ENCODE data around the gene APP. TPM values are rescaled to one million over a fixed set of nuclear protein-coding genes. Genes with fewer than 3 reads are reported as not detected.

Gene APP
- total and polyA plus RNA-seq, 2 of the 13 experiments (the other 11 are each of a cell fraction or from before 2014, with no cell fraction given), result 70.6 to 262 TPM

GRCh38 chr21:25995278-25995677 lies 175.3 kb downstream of the APP start:
- intact Hi-C loops (cut with micrococcal nuclease; ENCODE audit: unreplicated experiment), result loop anchor here (5.0 kb wide), 2 partner anchors 172 to 263 kb away; partner anchors contain the start of genes ATP5PF and GABPA

More at GRCh38 chr21:25995278-25995677, 175.3 kb downstream of the APP start:
- H3K27ac ChIP-seq (ENCODE audit: extremely low read length, insufficient read depth, low read length), result no peak overlapping the region
- H3K9ac ChIP-seq (ENCODE audit: insufficient read depth, low read depth, low read length), result no peak overlapping the region
- no peak for ATAC-seq
- H3K79me2 ChIP-seq (ENCODE audit: insufficient read depth, low read length), result no peaks in the 10 kb centered on the region
- no peaks in the 10 kb centered on the region for H3K9me3 ChIP-seq (ENCODE audit: low read length)
- no TSS peak for BruUV-seq (replicated peaks)
- H3K36me3 ChIP-seq (replicated peaks in 1 of 2; ENCODE audit: control insufficient read depth in 1 of 2, insufficient read depth in 2 of 2, low read length in 2 of 2), result peaks cover 0 to 3% of the 10 kb centered on the region in 2 experiments; a peak in 1 of 5 replicates
- H2AFZ ChIP-seq (ENCODE audit: low read length), result no peak overlapping the region
- no peak overlapping the region for H3K4me2 ChIP-seq (ENCODE audit: low read depth, low read length)
- H4K20me1 ChIP-seq (ENCODE audit: insufficient read depth, low read length), result no peaks in the 10 kb centered on the region
- DNase-seq (ENCODE audit: low spot score), result no peak
- POLR2A ChIA-PET, result no interaction called here
- H3K27me3 ChIP-seq (ENCODE audit: control insufficient read depth in 1 of 2, insufficient read depth in 2 of 2, low read length in 2 of 2), result no peaks in the 10 kb centered on the region
- no peak for TF ChIP-seq POGK (CRISPR knock-in tag; conservative IDR thresholded peaks at IDR 0.05)
- TF ChIP-seq HOXD1 (CRISPR knock-in tag; IDR thresholded peaks at IDR 0.05), result no peak
- TF ChIP-seq RFX3 (CRISPR knock-in tag; IDR thresholded peaks at IDR 0.05), result no peak
- TF ChIP-seq, protein P1, sequence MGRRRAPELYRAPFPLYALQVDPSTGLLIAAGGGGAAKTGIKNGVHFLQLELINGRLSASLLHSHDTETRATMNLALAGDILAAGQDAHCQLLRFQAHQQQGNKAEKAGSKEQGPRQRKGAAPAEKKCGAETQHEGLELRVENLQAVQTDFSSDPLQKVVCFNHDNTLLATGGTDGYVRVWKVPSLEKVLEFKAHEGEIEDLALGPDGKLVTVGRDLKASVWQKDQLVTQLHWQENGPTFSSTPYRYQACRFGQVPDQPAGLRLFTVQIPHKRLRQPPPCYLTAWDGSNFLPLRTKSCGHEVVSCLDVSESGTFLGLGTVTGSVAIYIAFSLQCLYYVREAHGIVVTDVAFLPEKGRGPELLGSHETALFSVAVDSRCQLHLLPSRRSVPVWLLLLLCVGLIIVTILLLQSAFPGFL (CRISPR knock-in tag; IDR thresholded peaks at IDR 0.05), result no peak
- H3K4me3 ChIP-seq (replicated peaks in 1 of 3; ENCODE audit: insufficient read depth in 1 of 3, low read depth in 2 of 3, low read length in 3 of 3), result no peak overlapping the region
- CTCF ChIA-PET (ENCODE audit: low intra/inter-chr PET ratio, low total read pairs), result no interaction called here
- FAIRE-seq, result no peak
- 78% methylated on average over 9 of the region's 9 CpGs for WGBS (ENCODE audit: low lambda C conversion rate)
- H3K4me1 ChIP-seq (ENCODE audit: insufficient read depth, low read length), result peaks cover 22% of the 10 kb centered on the region
- in situ Hi-C loops (cut with HindIII; ENCODE audit: extremely low pct_ligation_motif_present, low pct_unique_long_range_greater_than_20kb), result no loop called here

Data from HepG2 (cell line).